Duodenal mucosa (tissue), 2 donors: Measurements from ENCODE around the gene NAV3.

Source experiments
- H3K27ac ChIP-seq: one replicate; pipeline ENCODE4 v1.7.0; 2013; ENCODE audit warnings: low read depth, low read length
- H3K27me3 ChIP-seq, 2 donors: one replicate each; pipeline ENCODE4 v1.7.0; 2013; ENCODE audit warnings: low read length in 2 of 2, control low read depth in 1 of 2; ENCODE audit not compliant: insufficient read depth in 2 of 2, control insufficient read depth in 1 of 2
- H3K36me3 ChIP-seq, 2 donors: one replicate each; pipeline ENCODE4 v1.7.0; 2013; ENCODE audit warnings: low read length in 2 of 2, control low read depth in 1 of 2; ENCODE audit not compliant: insufficient read depth in 2 of 2, control insufficient read depth in 1 of 2
- H3K4me1 ChIP-seq, 2 donors: one replicate each; pipeline ENCODE4 v1.7.0; 2013; ENCODE audit warnings: low read length in 2 of 2, control low read depth in 1 of 2; ENCODE audit not compliant: insufficient read depth in 2 of 2, control insufficient read depth in 1 of 2
- H3K4me3 ChIP-seq, 2 donors: one replicate each; pipeline ENCODE4 v1.7.0; 2013; ENCODE audit warnings: low read length in 2 of 2, low read depth in 1 of 2
- H3K9ac ChIP-seq, 2 donors: one replicate each; pipeline ENCODE4 v1.7.0; 2013; ENCODE audit warnings: low read length in 2 of 2, low read depth in 1 of 2
- H3K9me3 ChIP-seq, 2 donors: one replicate each; pipeline ENCODE4 v1.7.0; 2013; ENCODE audit warnings: low read length in 2 of 2, control low read depth in 1 of 2; ENCODE audit not compliant: control insufficient read depth in 1 of 2

NAV3 gene

DNA sequence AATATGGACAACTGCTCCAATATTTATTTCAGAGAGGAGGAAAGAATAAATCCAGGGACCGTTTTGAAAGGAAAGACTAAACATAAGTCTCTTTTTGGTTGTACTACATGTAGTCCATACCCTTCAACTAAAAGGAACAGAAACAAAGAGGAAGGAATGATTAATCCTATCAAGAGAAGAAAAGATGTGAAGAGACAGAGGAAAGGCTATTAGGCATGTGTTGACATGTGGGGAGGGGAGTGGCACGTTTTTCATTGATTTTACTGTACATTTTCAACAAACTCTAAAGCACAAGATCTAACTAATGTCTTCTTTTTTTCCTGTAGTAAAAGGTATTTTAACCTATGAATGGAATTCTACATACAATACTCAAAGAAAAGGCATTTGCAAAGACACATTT is 85.6 kb downstream of the NAV3 start:
- Histone ChIP-seq H3K4me3 (no peak overlapping the region), H3K9ac (no peak overlapping the region), H3K27ac (no peak overlapping the region), H3K36me3 (no peaks in the 10 kb centered on the region), H3K9me3 (no peaks in the 10 kb centered on the region), H3K4me1 (no peaks in the 10 kb centered on the region), H3K27me3 (no peaks in the 10 kb centered on the region)

GRCh38 chr12:77918046-77918445 is 87.4 kb downstream of the NAV3 start:
- Histone ChIP-seq H3K4me1 (no peaks in the 10 kb centered on the region), H3K9me3 (no peaks in the 10 kb centered on the region), H3K27me3 (no peaks in the 10 kb centered on the region), H3K27ac (no peak overlapping the region), H3K4me3 (no peak overlapping the region), H3K9ac (no peak overlapping the region), H3K36me3 (no peaks in the 10 kb centered on the region)

- Histone ChIP-seq H3K4me3 (no peak overlapping the region), H3K27ac (no peak overlapping the region), H3K36me3 (no peaks in the 10 kb centered on the region), H3K4me1 (no peaks in the 10 kb centered on the region), H3K9me3 (no peaks in the 10 kb centered on the region), H3K9ac (no peak overlapping the region), H3K27me3 (no peaks in the 10 kb centered on the region)
These were observed 88.8 kb downstream of the NAV3 start for GRCh38 chr12:77919450-77919849.

DNA sequence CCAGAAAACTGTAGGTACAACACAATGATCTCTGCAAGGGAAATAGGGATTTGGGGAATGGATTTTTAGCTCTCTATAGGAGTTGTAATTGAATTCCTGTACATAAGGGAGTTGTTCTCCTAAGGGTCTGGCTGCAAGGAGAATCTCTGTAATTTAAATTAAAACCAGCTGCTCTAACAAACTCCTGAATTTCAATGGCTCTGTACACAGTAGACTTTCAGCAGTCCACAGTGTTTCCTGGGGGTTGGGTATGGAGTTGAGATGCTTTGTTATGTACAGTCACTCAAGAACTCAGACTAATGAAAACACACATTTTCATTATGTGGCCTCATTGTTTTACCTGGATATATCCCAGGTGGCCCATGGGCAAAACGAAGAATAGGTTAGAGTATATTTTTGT is 93.2 kb downstream of the NAV3 start:
- Histone ChIP-seq H3K4me3 (no peak overlapping the region), H3K36me3 (no peaks in the 10 kb centered on the region), H3K9ac (no peak overlapping the region), H3K27ac (no peak overlapping the region), H3K4me1 (no peaks in the 10 kb centered on the region), H3K27me3 (no peaks in the 10 kb centered on the region), H3K9me3 (no peaks in the 10 kb centered on the region)

DNA sequence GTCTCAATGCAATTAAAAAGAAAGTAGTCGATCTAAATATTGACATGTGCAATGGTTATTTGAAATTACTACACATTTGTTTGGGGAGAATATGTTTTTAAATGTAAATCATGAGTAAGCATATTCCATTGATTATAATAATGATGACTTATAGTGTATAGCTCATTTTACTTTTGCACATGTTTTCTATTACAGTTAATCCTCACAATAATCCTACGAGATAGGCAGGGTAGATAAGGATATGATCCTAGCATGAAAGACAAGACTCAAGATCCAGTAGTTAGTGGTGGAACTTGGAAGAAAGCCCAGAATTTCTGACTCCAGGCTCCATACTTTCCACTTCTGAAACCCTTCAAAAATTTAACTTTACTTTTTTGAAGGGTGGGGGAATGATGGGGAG is 94.0 kb downstream of the NAV3 start:
- Histone ChIP-seq H3K27me3 (no peaks in the 10 kb centered on the region), H3K9me3 (no peaks in the 10 kb centered on the region)

DNA sequence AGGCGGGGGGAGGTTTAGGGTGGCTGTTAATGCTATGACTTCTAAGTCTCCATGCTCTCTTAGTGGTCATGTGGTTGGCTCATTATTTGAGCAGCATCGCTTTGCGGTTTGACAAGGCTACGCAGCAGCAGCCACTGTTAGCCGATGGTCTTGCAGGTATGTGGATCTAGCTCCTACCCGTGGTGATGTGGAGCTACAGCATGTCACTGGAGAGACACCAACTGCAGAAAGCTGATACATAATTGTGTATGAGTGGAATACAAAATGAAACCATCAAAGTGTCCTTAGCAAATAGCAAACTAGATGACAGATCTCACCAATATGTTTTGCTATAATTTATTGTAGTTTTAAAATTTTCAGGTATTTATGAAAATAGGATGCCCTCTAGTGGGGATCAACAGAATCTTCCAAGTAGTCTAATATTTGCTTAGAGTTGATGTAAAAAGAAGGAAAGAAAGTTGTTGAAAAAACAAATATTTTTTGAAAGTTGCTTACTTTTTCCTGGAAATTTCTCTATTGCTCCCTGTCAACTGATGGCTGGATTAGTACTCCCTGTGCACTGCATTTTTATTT is 94.9 kb downstream of the NAV3 start:
- Histone ChIP-seq H3K27ac (no peak overlapping the region), H3K4me3 (no peak overlapping the region)

More for the DNA sequence above, 94.0 kb downstream of the NAV3 start:
- Histone ChIP-seq H3K4me3 (no peak overlapping the region), H3K27ac (no peak overlapping the region), H3K9ac (no peak overlapping the region), H3K36me3 (no peaks in the 10 kb centered on the region), H3K4me1 (no peaks in the 10 kb centered on the region)

DNA sequence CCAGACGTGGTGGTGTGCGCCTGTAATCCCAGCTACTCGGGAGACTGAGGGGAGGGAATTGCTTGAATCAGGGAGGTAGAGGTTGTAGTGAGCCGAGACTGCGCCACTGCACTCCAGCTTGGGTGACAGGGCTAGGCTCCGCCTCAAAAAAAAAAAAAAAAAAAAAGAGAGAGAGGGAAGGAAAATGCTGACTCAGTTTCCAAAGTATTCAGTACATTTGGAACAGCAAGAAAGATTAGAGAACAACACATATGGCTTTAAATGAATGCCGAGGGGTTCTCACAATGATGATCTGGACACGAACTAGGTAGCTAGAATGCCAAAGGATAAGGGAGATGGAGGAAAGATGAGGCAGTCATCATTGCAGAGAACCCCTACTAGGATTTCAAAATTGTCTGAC is 97.4 kb downstream of the NAV3 start:
- H3K36me3 ChIP-seq = no peaks in the 10 kb centered on the region
- no peak overlapping the region for H3K9ac ChIP-seq
- H3K9me3 ChIP-seq = no peaks in the 10 kb centered on the region
- H3K4me1 ChIP-seq = no peaks in the 10 kb centered on the region
- H3K27ac ChIP-seq = no peak overlapping the region
- H3K27me3 ChIP-seq = no peaks in the 10 kb centered on the region
- no peak overlapping the region for H3K4me3 ChIP-seq

More for the DNA sequence above, 94.9 kb downstream of the NAV3 start:
- Histone ChIP-seq H3K9ac (no peak overlapping the region), H3K9me3 (no peaks in the 10 kb centered on the region), H3K36me3 (no peaks in the 10 kb centered on the region), H3K4me1 (no peaks in the 10 kb centered on the region), H3K27me3 (no peaks in the 10 kb centered on the region)

DNA sequence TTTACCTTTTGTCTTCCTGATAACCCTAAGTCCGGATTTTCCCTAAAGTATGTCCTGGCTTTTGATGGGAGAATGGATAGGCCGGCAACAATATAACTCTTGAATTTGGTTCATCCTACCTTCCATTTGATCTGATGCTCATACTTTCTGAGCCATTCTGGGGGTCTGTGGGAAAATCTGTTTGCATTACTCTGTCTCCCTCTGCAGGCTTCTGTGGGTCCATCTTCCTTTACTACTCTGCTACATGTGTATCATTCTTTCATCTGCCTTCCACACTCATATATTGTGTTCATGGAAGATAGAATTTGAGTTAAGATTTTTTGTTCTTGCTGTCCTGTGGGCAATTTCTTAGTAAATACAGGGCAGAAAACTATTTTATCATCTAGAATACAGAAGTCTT is 101.5 kb downstream of the NAV3 start:
- H3K36me3 ChIP-seq = no peaks in the 10 kb centered on the region

GRCh38 chr12:77938301-77938700 is 107.6 kb downstream of the NAV3 start:
- Histone ChIP-seq H3K4me3 (no peak overlapping the region), H3K4me1 (no peaks in the 10 kb centered on the region), H3K27me3 (no peaks in the 10 kb centered on the region), H3K36me3 (no peaks in the 10 kb centered on the region), H3K9ac (no peak overlapping the region), H3K9me3 (no peaks in the 10 kb centered on the region), H3K27ac (no peak overlapping the region)

More for the DNA sequence above, 101.5 kb downstream of the NAV3 start:
- Histone ChIP-seq H3K4me1 (no peaks in the 10 kb centered on the region), H3K9me3 (no peaks in the 10 kb centered on the region), H3K27ac (no peak overlapping the region), H3K4me3 (no peak overlapping the region), H3K9ac (no peak overlapping the region), H3K27me3 (no peaks in the 10 kb centered on the region)

DNA sequence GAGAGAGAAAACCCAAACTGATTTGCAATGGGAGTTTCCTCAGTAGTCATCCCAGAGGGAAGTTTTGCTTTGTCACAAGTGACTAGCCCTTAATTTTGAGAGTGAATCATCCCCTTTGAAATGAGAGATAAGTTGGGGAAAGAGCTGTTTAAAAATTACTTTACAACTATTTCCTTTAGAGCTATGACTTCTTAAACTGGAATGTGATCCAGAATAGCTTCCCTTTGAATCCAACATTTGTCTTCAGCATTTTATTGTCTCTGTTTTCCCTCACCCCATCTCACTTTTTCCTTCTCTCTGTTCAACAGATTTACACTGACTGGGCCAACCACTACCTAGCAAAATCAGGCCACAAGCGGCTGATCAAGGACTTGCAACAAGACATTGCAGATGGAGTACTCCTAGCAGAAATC is 109.3 kb downstream of the NAV3 start:
- no peak overlapping the region for H3K27ac ChIP-seq

DNA sequence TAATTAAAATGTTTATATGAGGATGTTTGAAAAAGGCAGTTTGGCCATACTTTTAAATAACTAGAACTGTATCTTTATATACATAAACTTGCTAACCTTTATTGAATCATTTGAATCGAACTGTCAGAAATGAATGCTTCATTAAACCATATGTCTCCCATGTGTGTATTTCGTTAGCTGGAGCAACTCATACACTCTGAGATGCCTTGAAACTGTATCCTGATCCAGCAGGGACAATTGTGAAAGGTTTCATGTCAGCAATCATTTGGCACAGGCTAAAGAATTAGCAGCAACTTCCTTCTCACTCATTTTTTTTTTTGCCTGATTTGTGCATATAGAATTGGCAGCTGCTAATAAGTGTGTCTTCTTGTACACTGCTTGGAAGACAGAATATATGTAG is 109.9 kb downstream of the NAV3 start:
- H3K4me3 ChIP-seq = no peak overlapping the region
- no peak overlapping the region for H3K27ac ChIP-seq
- no peak overlapping the region for H3K9ac ChIP-seq
- no peaks in the 10 kb centered on the region for H3K9me3 ChIP-seq
- no peaks in the 10 kb centered on the region for H3K27me3 ChIP-seq
- no peaks in the 10 kb centered on the region for H3K36me3 ChIP-seq
- H3K4me1 ChIP-seq = no peaks in the 10 kb centered on the region

More for the DNA sequence above, 109.3 kb downstream of the NAV3 start:
- Histone ChIP-seq H3K9ac (no peak overlapping the region), H3K27me3 (no peaks in the 10 kb centered on the region), H3K9me3 (no peaks in the 10 kb centered on the region), H3K4me3 (no peak overlapping the region), H3K36me3 (no peaks in the 10 kb centered on the region), H3K4me1 (no peaks in the 10 kb centered on the region)
